Uterus (tissue), 4 donors: ENCODE results near the gene ITGAD. TPM values are rescaled to one million over a fixed set of nuclear protein-coding genes. Genes with fewer than 3 reads are reported as not detected.

Experiments
- DNase-seq, 2 donors: peaks; one replicate each; pipeline ENCODE4 v3.0.0-alpha.2; 2019 to 2020
- H3K27ac ChIP-seq, 2 donors: fragments of 200-600 bp; sonication (generic); 1 replicate in 1 of 2; 2 replicates in 1 of 2; pipeline ENCODE4 v1.5.1; 2016 to 2018
- H3K27me3 ChIP-seq, 2 donors: fragments of 200-600 bp; sonication (generic); one replicate each; pipeline ENCODE4 v1.5.1; 2018 to 2019; ENCODE audit warnings: control low read depth in 1 of 2
- H3K36me3 ChIP-seq, 2 donors: fragments of 200-600 bp; sonication (generic); one replicate each; pipeline ENCODE4 v1.5.1; 2019; ENCODE audit warnings: control low read depth in 1 of 2
- H3K4me1 ChIP-seq, 2 donors: fragments of 200-600 bp; sonication (generic); one replicate each; pipeline ENCODE4 v1.5.1; 2018 to 2019; ENCODE audit warnings: control low read depth in 1 of 2
- H3K4me3 ChIP-seq, 2 donors: fragments of 200-600 bp; sonication (generic); 1 replicate in 1 of 2; 2 replicates in 1 of 2; pipeline ENCODE4 v1.5.1; 2018 to 2019; ENCODE audit warnings: mild to moderate bottlenecking in 1 of 2
- H3K9me3 ChIP-seq, 2 donors: fragments of 200-600 bp; sonication (generic); one replicate each; pipeline ENCODE4 v1.5.1; 2019; ENCODE audit warnings: control low read depth in 1 of 2
- CTCF ChIP-seq, 4 experiments: fragments of 200-600 bp in 2 of 4; fragments of 450-650 bp in 2 of 4; sonication (generic) in 2 of 4; IDR thresholded peaks; one replicate each; pipeline ENCODE4 v1.5.1; 2016 to 2019; ENCODE audit warnings: antibody characterized with exemption in 4 of 4, mild to moderate bottlenecking in 2 of 4, moderate library complexity in 1 of 4
- POLR2A ChIP-seq, 2 donors: fragments of 450-650 bp; IDR thresholded peaks; one replicate each; pipeline ENCODE4 v1.6.1; 2016; ENCODE audit warnings: antibody characterized with exemption in 2 of 2, mild to moderate bottlenecking in 1 of 2, moderate library complexity in 1 of 2
- intact Hi-C: fragments of 100-400 bp; cut with DNase I; formaldehyde crosslinking; loops from one replicate; pipeline ENCODE4 v1.15.1; 2023; ENCODE audit warnings: low total_unique reads
- total RNA-seq, 4 donors: library from RNA; depleted of rRNA in 3 of 4; stranded (reverse); fragments of >200 nt in 3 of 4; gene quantifications; one replicate each; pipeline versions ENCODE4 v1.1.0 to v1.2.4, GENCODE V29; 2014 to 2023
- donor health status: DM: yes; HTN: yes; CAD: no.

The ITGAD gene
- total RNA-seq, 4 donors from 2014 or later, result 0.12 TPM; not detected in 3

- Histone ChIP-seq H3K36me3 (no peaks in the 10 kb centered on the region), H3K4me3 (no peak overlapping the region), H3K27ac (no peak overlapping the region), H3K9me3 (no peaks in the 10 kb centered on the region), H3K27me3 (no peaks in the 10 kb centered on the region), H3K4me1 (no peaks in the 10 kb centered on the region)
- DNase-seq, result no peak
- TF ChIP-seq POLR2A (IDR thresholded peaks at IDR 0.05) (no peak), CTCF (IDR thresholded peaks at IDR 0.05) (no peak)
- intact Hi-C loops, result no loop called here
These were observed 11.4 kb downstream of the ITGAD start for GRCh38 chr16:31404353-31405064.

- Histone ChIP-seq H3K36me3 (no peaks in the 10 kb centered on the region), H3K4me3 (no peak overlapping the region), H3K27me3 (no peaks in the 10 kb centered on the region), H3K27ac (no peak overlapping the region), H3K4me1 (no peaks in the 10 kb centered on the region), H3K9me3 (no peaks in the 10 kb centered on the region)
- DNase-seq, result no peak
- TF ChIP-seq POLR2A (IDR thresholded peaks at IDR 0.05) (no peak), CTCF (IDR thresholded peaks at IDR 0.05) (no peak)
- intact Hi-C loops, result no loop called here
These were observed 14.3 kb downstream of the ITGAD start for GRCh38 chr16:31407406-31407805.

GRCh38 chr16:31409433-31409832, 16.3 kb downstream of the ITGAD start:
- Histone ChIP-seq H3K27me3 (no peaks in the 10 kb centered on the region), H3K27ac (no peak overlapping the region), H3K4me1 (no peaks in the 10 kb centered on the region), H3K9me3 (no peaks in the 10 kb centered on the region), H3K36me3 (no peaks in the 10 kb centered on the region), H3K4me3 (no peak overlapping the region)
- no peak for DNase-seq
- intact Hi-C loops, result no loop called here
- no peak for TF ChIP-seq POLR2A (IDR thresholded peaks at IDR 0.05)
- no peak for TF ChIP-seq CTCF (IDR thresholded peaks at IDR 0.05)

- Histone ChIP-seq H3K4me3 (no peak overlapping the region), H3K4me1 (no peaks in the 10 kb centered on the region), H3K27ac (no peak overlapping the region), H3K9me3 (no peaks in the 10 kb centered on the region), H3K27me3 (no peaks in the 10 kb centered on the region), H3K36me3 (no peaks in the 10 kb centered on the region)
- TF ChIP-seq POLR2A (IDR thresholded peaks at IDR 0.05) (no peak), CTCF (IDR thresholded peaks at IDR 0.05) (no peak)
- intact Hi-C loops, result no loop called here
- no peak for DNase-seq
These were observed 16.9 kb downstream of the ITGAD start for GRCh38 chr16:31410082-31410481.

- intact Hi-C loops, result no loop called here
These were observed 18.1 kb downstream of the ITGAD start for GRCh38 chr16:31411024-31411844.

More at GRCh38 chr16:31411024-31411844, 18.1 kb downstream of the ITGAD start:
- Histone ChIP-seq H3K27me3 (no peaks in the 10 kb centered on the region), H3K9me3 (no peaks in the 10 kb centered on the region), H3K27ac (no peak overlapping the region), H3K4me1 (no peaks in the 10 kb centered on the region), H3K36me3 (no peaks in the 10 kb centered on the region), H3K4me3 (no peak overlapping the region)
- no peak for DNase-seq
- TF ChIP-seq POLR2A (IDR thresholded peaks at IDR 0.05), result no peak
- TF ChIP-seq CTCF (IDR thresholded peaks at IDR 0.05), result no peak
